Osteocyte (in vitro differentiated cells): ENCODE data around the gene SCARF2. TPM values are rescaled to one million over a fixed set of nuclear protein-coding genes. Genes with fewer than 3 reads are reported as not detected.
A peak's percentile ranks its signal among the peaks of the same experiment; 100 is the strongest.

Experiments
- DNase-seq: peaks from one replicate; pipeline ENCODE4 v3.0.0; 2021; ENCODE audit warnings: mixed read lengths; ENCODE audit not compliant: unreplicated experiment; ENCODE audit errors: extremely low spot score
- H3K27ac Mint-ChIP-seq: one replicate; pipeline ENCODE4 v1.8.0; 2021; ENCODE audit warnings: mild to moderate bottlenecking, mixed read lengths; ENCODE audit not compliant: unreplicated experiment
- H3K27me3 Mint-ChIP-seq: one replicate; pipeline ENCODE4 v1.8.0; 2021; ENCODE audit warnings: mixed read lengths; ENCODE audit not compliant: unreplicated experiment
- H3K36me3 Mint-ChIP-seq: one replicate; pipeline ENCODE4 v1.8.0; 2021; ENCODE audit warnings: mixed read lengths; ENCODE audit not compliant: unreplicated experiment
- H3K4me1 Mint-ChIP-seq: one replicate; pipeline ENCODE4 v1.8.0; 2021; ENCODE audit warnings: mixed read lengths; ENCODE audit not compliant: unreplicated experiment
- H3K4me3 Mint-ChIP-seq: one replicate; pipeline ENCODE4 v1.8.0; 2021; ENCODE audit warnings: mild to moderate bottlenecking, moderate library complexity, mixed read lengths; ENCODE audit not compliant: unreplicated experiment
- H3K9me3 Mint-ChIP-seq: one replicate; pipeline ENCODE4 v1.8.0; 2021; ENCODE audit warnings: mixed read lengths; ENCODE audit not compliant: unreplicated experiment
- CTCF ChIP-seq: fragments of 200-600 bp; sonication (generic); IDR thresholded peaks from 2 replicates; pipeline ENCODE4 v1.5.0; 2021; ENCODE audit warnings: antibody characterized with exemption, mild to moderate bottlenecking, moderate library complexity
- total RNA-seq: library from RNA; stranded (reverse); gene quantifications from 2 replicates; pipeline ENCODE4 v1.2.1, GENCODE V29; 2021

SCARF2 gene
- total RNA-seq, 1 donor from 2014 or later, result 50.8 TPM

- H3K36me3 Mint-ChIP-seq, result peaks cover 24% of the 10 kb centered on the region
- H3K4me1 Mint-ChIP-seq, result peaks cover 15% of the 10 kb centered on the region
Measured at GRCh38 chr22:20446383-20446970, 8.9 kb upstream of the SCARF2 start.

GRCh38 chr22:20444325-20444724, 6.7 kb upstream of the SCARF2 start:
- no peak for DNase-seq

More at GRCh38 chr22:20446383-20446970, 8.9 kb upstream of the SCARF2 start:
- H3K27ac Mint-ChIP-seq, result no peak overlapping the region
- H3K27me3 Mint-ChIP-seq, result no peaks in the 10 kb centered on the region
- TF ChIP-seq CTCF, result no peak
- no peak for DNase-seq
- no peaks in the 10 kb centered on the region for H3K9me3 Mint-ChIP-seq
- no peak overlapping the region for H3K4me3 Mint-ChIP-seq

GRCh38 chr22:20442485-20443284, 5.1 kb upstream of the SCARF2 start:
- TF ChIP-seq CTCF, result no peak
- peaks cover 32% of the 10 kb centered on the region for H3K4me1 Mint-ChIP-seq
- no peaks in the 10 kb centered on the region for H3K27me3 Mint-ChIP-seq
- peaks cover 19% of the 10 kb centered on the region for H3K36me3 Mint-ChIP-seq
- peak overlapping the region; percentile 77 for H3K27ac Mint-ChIP-seq
- no peak overlapping the region for H3K4me3 Mint-ChIP-seq
- no peaks in the 10 kb centered on the region for H3K9me3 Mint-ChIP-seq
- no peak for DNase-seq

More at GRCh38 chr22:20444325-20444724, 6.7 kb upstream of the SCARF2 start:
- Mint-ChIP-seq H3K9me3 (no peaks in the 10 kb centered on the region), H3K4me3 (no peak overlapping the region), H3K27ac (no peak overlapping the region), H3K36me3 (peaks cover 19% of the 10 kb centered on the region), H3K27me3 (no peaks in the 10 kb centered on the region), H3K4me1 (peaks cover 20% of the 10 kb centered on the region)
- TF ChIP-seq CTCF, result no peak

- Mint-ChIP-seq H3K9me3 (no peaks in the 10 kb centered on the region), H3K4me3 (no peak overlapping the region), H3K27ac (no peak overlapping the region), H3K4me1 (peaks cover 36% of the 10 kb centered on the region), H3K36me3 (peaks cover 19% of the 10 kb centered on the region), H3K27me3 (no peaks in the 10 kb centered on the region)
- no peak for TF ChIP-seq CTCF
- DNase-seq, result no peak
Measured at GRCh38 chr22:20441631-20442484, 4.2 kb upstream of the SCARF2 start.
